HepG2 (cell line): ENCODE measurements around the gene HCN4.

Experiments
- EP300 ChIP-seq, 3 experiments: sonication (generic) in 1 of 3; formaldehyde crosslinking in 1 of 3; IDR thresholded peaks; 2 replicates each; pipeline versions ENCODE4 v1.5.1 to v1.6.1; 2011 to 2020; ENCODE audit warnings: low read depth in 2 of 3, low read length in 2 of 3, borderline replicate concordance in 1 of 3, improper control_type of control experiment in 1 of 3, mild to moderate bottlenecking in 1 of 3, missing genetic modification reagents in 1 of 3, moderate library complexity in 1 of 3
- EZH2 ChIP-seq: conservative IDR thresholded peaks from 2 replicates; pipeline ENCODE4 v1.6.1; 2012; ENCODE audit warnings: mild to moderate bottlenecking, low read depth, low read length, moderate library complexity
- FOXK2 ChIP-seq: fragments of 450-650 bp; IDR thresholded peaks from 2 replicates; pipeline ENCODE4 v1.6.1; 2016
- FOXM1 ChIP-seq: sonication (generic); formaldehyde crosslinking; IDR thresholded peaks from 2 replicates; pipeline ENCODE4 v1.5.0; 2020; ENCODE audit warnings: missing genetic modification reagents
- MAFF ChIP-seq: IDR thresholded peaks from 2 replicates; pipeline ENCODE4 v1.6.1; 2011; ENCODE audit warnings: low read depth, low read length, improper control_type of control experiment
- MAFK ChIP-seq, 2 experiments: IDR thresholded peaks in 1 of 2; conservative IDR thresholded peaks in 1 of 2; 2 replicates each; pipeline ENCODE4 v1.6.1; 2011; ENCODE audit warnings: improper control_type of control experiment in 2 of 2, low read length in 2 of 2
- NCOA1 ChIP-seq: sonication (generic); formaldehyde crosslinking; IDR thresholded peaks from 2 replicates; pipeline ENCODE4 v1.9.0; 2021; ENCODE audit warnings: missing genetic modification reagents
- NR1H2 ChIP-seq: sonication (generic); formaldehyde crosslinking; IDR thresholded peaks from 2 replicates; pipeline ENCODE4 v1.8.1; 2022; ENCODE audit warnings: low read depth, missing genetic modification reagents, borderline replicate concordance
- PREB ChIP-seq: sonication (generic); formaldehyde crosslinking; IDR thresholded peaks from 2 replicates; pipeline ENCODE4 v1.4.0; 2020; ENCODE audit warnings: missing genetic modification reagents
- TFE3 ChIP-seq: IDR thresholded peaks from 2 replicates; pipeline ENCODE4 v1.6.1; 2016
- USF2 ChIP-seq, 2 experiments: sonication (generic) in 1 of 2; formaldehyde crosslinking in 1 of 2; IDR thresholded peaks; 2 replicates each; pipeline versions ENCODE4 v1.5.1 to v1.6.1; 2011 to 2020; ENCODE audit warnings: borderline replicate concordance in 1 of 2, low read depth in 1 of 2, low read length in 1 of 2, mild to moderate bottlenecking in 1 of 2, missing genetic modification reagents in 1 of 2, moderate library complexity in 1 of 2
- ZNF274 ChIP-seq: sonication (generic); formaldehyde crosslinking; IDR thresholded peaks from 2 replicates; pipeline ENCODE4 v1.5.1; 2020; ENCODE audit warnings: mild to moderate bottlenecking, missing genetic modification reagents
- ZNF281 ChIP-seq: sonication (generic); formaldehyde crosslinking; IDR thresholded peaks from 2 replicates; pipeline ENCODE4 v1.4.0; 2020; ENCODE audit warnings: missing genetic modification reagents, borderline replicate concordance
- ZNF639 ChIP-seq: conservative IDR thresholded peaks from 2 replicates; pipeline ENCODE4 v1.6.1; 2018; ENCODE audit warnings: missing genetic modification reagents

- TF ChIP-seq NCOA1 (CRISPR knock-in tag) (no peak), EZH2 (no peak), MAFK (conservative IDR thresholded peaks at IDR 0.05 in 1 of 2, IDR thresholded peaks at IDR 0.05 in 1 of 2; ENCODE audit: low read length in 2 of 2) (no peak), ZNF639 (no peak), PREB (CRISPR knock-in tag) (no peak), TFE3 (CRISPR knock-in tag) (no peak), ZNF274 (CRISPR knock-in tag) (no peak), FOXM1 (CRISPR knock-in tag) (no peak), NR1H2 (CRISPR knock-in tag) (no peak), MAFF (no peak), FOXK2 (no peak), ZNF281 (CRISPR knock-in tag) (no peak), USF2 (IDR thresholded peaks at IDR 0.05; ENCODE audit: low read depth, low read length) (no peak), USF2 (CRISPR knock-in tag; IDR thresholded peaks at IDR 0.05; ENCODE audit: borderline replicate concordance) (no peak), EP300 (IDR thresholded peaks at IDR 0.05; ENCODE audit: low read depth in 2 of 2, low read length in 2 of 2) (no peak), EP300 (CRISPR knock-in tag; IDR thresholded peaks at IDR 0.05; ENCODE audit: borderline replicate concordance) (no peak)
Measured at GRCh38 chr15:73324496-73325170, 44.1 kb downstream of the HCN4 start.
